Gastroesophageal sphincter (tissue), 3 donors: ENCODE data around the gene MTRR.

Source experiments
- EP300 ChIP-seq: sonication (generic); formaldehyde crosslinking; IDR thresholded peaks from one replicate; pipeline ENCODE4 v1.6.1; 2017; ENCODE audit warnings: antibody characterized with exemption, mild to moderate bottlenecking
- POLR2A ChIP-seq, 2 donors: fragments of 450-650 bp; IDR thresholded peaks; one replicate each; pipeline ENCODE4 v1.6.1; 2017; ENCODE audit warnings: antibody characterized with exemption in 2 of 2, mild to moderate bottlenecking in 2 of 2, moderate library complexity in 1 of 2
- POLR2AphosphoS5 ChIP-seq: sonication (generic); formaldehyde crosslinking; IDR thresholded peaks from one replicate; pipeline ENCODE4 v1.6.1; 2017; ENCODE audit warnings: antibody characterized with exemption
- TF ChIP-seq, protein P1 (sequence below), 4 experiments: fragments of 200-600 bp in 2 of 4; fragments of 450-650 bp in 2 of 4; sonication (generic) in 1 of 4; IDR thresholded peaks; one replicate each; pipeline ENCODE4 v1.5.1; 2017 to 2019; ENCODE audit warnings: antibody characterized with exemption in 4 of 4, mild to moderate bottlenecking in 2 of 4, moderate library complexity in 2 of 4

DNA sequence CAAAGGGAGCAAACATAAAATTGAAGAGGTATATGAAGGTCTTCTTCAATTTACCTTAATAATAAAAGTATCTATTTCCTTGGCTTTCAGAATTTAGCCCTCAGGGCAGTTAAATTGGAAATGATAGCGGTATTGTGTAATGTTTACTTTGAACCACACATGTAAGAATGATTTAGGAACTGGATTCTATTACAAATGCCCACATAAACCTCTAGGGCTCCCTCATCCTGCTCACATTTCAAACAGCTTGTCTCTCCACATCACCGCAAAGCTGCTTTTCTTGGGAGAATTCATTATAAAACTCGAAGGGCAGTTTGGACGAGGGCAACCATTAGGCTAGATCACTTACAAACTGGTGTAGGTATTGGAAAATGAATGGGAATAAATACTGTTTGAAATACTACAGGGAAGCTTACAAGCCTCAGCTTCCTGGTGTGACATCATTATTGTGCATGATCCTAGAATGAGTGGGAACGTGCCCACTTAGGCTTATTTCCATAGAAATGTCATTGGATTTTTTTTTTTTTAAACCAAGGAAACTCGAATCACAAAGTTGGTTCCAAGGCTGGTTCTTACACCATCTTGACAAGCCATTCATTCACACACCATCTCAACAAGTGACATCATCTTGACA lies 47.3 kb downstream of the MTRR start:
- TF ChIP-seq, protein P1, sequence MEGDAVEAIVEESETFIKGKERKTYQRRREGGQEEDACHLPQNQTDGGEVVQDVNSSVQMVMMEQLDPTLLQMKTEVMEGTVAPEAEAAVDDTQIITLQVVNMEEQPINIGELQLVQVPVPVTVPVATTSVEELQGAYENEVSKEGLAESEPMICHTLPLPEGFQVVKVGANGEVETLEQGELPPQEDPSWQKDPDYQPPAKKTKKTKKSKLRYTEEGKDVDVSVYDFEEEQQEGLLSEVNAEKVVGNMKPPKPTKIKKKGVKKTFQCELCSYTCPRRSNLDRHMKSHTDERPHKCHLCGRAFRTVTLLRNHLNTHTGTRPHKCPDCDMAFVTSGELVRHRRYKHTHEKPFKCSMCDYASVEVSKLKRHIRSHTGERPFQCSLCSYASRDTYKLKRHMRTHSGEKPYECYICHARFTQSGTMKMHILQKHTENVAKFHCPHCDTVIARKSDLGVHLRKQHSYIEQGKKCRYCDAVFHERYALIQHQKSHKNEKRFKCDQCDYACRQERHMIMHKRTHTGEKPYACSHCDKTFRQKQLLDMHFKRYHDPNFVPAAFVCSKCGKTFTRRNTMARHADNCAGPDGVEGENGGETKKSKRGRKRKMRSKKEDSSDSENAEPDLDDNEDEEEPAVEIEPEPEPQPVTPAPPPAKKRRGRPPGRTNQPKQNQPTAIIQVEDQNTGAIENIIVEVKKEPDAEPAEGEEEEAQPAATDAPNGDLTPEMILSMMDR (IDR thresholded peaks at IDR 0.05) = no peak
- TF ChIP-seq POLR2A (IDR thresholded peaks at IDR 0.05) (no peak), EP300 (no peak), POLR2AphosphoS5 (no peak)
